Epithelial cell of proximal tubule (primary cell): ENCODE measurements around the gene MAEL. TPM values are rescaled to one million over a fixed set of nuclear protein-coding genes. Genes with fewer than 3 reads are reported as not detected.

Experiments
- DNase-seq: peaks from one replicate; pipeline ENCODE4 v3.0.0-alpha.2; 2011; ENCODE audit warnings: low read depth
- H3K4me3 ChIP-seq: 2 replicates; pipeline ENCODE4 v1.5.1; 2011; ENCODE audit warnings: low read depth, mild to moderate bottlenecking, low read length
- CTCF ChIP-seq: conservative IDR thresholded peaks from 2 replicates; pipeline ENCODE4 v1.5.1; 2012; ENCODE audit warnings: low read depth, mild to moderate bottlenecking, low read length
- total RNA-seq: library from RNA; depleted of rRNA; stranded (reverse); fragments of >200 nt; gene quantifications from 2 replicates; pipeline ENCODE4 v1.2.3, GENCODE V29; 2015

Gene MAEL
- total RNA-seq, 1 donor from 2014 or later: not detected

- no peak overlapping the region for H3K4me3 ChIP-seq
- no peak for TF ChIP-seq CTCF
- DNase-seq: no peak
These were observed 19.9 kb upstream of the MAEL start for GRCh38 chr1:166969074-166969677.

- no peak overlapping the region for H3K4me3 ChIP-seq
- no peak for TF ChIP-seq CTCF
- DNase-seq: no peak
These were observed 17.8 kb upstream of the MAEL start for GRCh38 chr1:166971252-166971651.

GRCh38 chr1:166972193-166972592 is 16.9 kb upstream of the MAEL start:
- H3K4me3 ChIP-seq: no peak overlapping the region
- no peak for TF ChIP-seq CTCF
- no peak for DNase-seq

- H3K4me3 ChIP-seq: no peak overlapping the region
- no peak for DNase-seq
- TF ChIP-seq CTCF: no peak
These were observed 16.3 kb upstream of the MAEL start for GRCh38 chr1:166972826-166973225.

GRCh38 chr1:166974647-166975345 is 14.3 kb upstream of the MAEL start:
- no peak for DNase-seq
- TF ChIP-seq CTCF: no peak
- H3K4me3 ChIP-seq: peak overlapping the region; percentile 78

- TF ChIP-seq CTCF: no peak
- DNase-seq: no peak
- H3K4me3 ChIP-seq: peak within 1 kb of the TSS; percentile 78
These were observed 13.5 kb upstream of the MAEL start, which contains the start of gene ILDR2 for GRCh38 chr1:166975361-166976129. ILDR2 (minus strand) TSS chr1:166975540; CDS start chr1:166975268, 272 bp downstream.
